OCI-LY7 (cell line): ENCODE data around the gene MTHFR. TPM values are rescaled to one million over a fixed set of nuclear protein-coding genes. Genes with fewer than 3 reads are reported as not detected.

Source experiments
- BruUV-seq: library from RNA; stranded (reverse); fragments of 400-500 nt; replicated peaks from 2 replicates; lab custom pipeline; 2021; lab: Mats Ljungman, UMichigan
- CTCF ChIA-PET: fragments of 300-600 bp; sonication (Branson Sonifier 250); formaldehyde crosslinking; loops from one replicate; lab custom pipeline; 2022; ENCODE audit warnings: antibody characterized with exemption; ENCODE audit not compliant: unreplicated experiment; lab: Charles Lee
- POLR2A ChIA-PET: fragments of 300-600 bp; sonication (Branson Sonifier 250); formaldehyde crosslinking; loops from one replicate; lab custom pipeline; 2022; ENCODE audit warnings: antibody characterized with exemption; lab: Charles Lee
- DNase-seq: peaks from one replicate; pipeline ENCODE4 v3.0.0-alpha.2; 2015; ENCODE audit warnings: low spot score
- H2AFZ ChIP-seq: fragments of 200-600 bp; sonication (generic), shearing (Covaris generic); 2 replicates; pipeline ENCODE4 v1.6.1; 2014; ENCODE audit warnings: mild to moderate bottlenecking, antibody characterized with exemption, low read length, moderate library complexity
- H3K27ac ChIP-seq: fragments of 200-600 bp; sonication (generic); 2 replicates; pipeline ENCODE4 v1.5.1; 2014; ENCODE audit warnings: mixed run types, low read depth, mild to moderate bottlenecking, moderate library complexity, low read length, inconsistent platforms; ENCODE audit not compliant: poor library complexity, severe bottlenecking
- H3K36me3 ChIP-seq: fragments of 200-600 bp; sonication (generic); 2 replicates; pipeline ENCODE4 v1.6.1; 2014; ENCODE audit warnings: mild to moderate bottlenecking, antibody characterized with exemption, low read length, moderate library complexity, mixed read lengths; ENCODE audit not compliant: insufficient read depth
- H3K4me1 ChIP-seq: fragments of 200-600 bp; sonication (generic); 2 replicates; pipeline ENCODE4 v1.5.1; 2014; ENCODE audit warnings: mild to moderate bottlenecking, low read length; ENCODE audit not compliant: insufficient read depth, poor library complexity, severe bottlenecking
- H3K4me2 ChIP-seq: fragments of 200-600 bp; sonication (generic); 2 replicates; pipeline ENCODE4 v1.6.1; 2014; ENCODE audit warnings: mild to moderate bottlenecking, low read length
- H3K4me3 ChIP-seq: fragments of 200-600 bp; sonication (generic); 2 replicates; pipeline ENCODE4 v1.5.1; 2014; ENCODE audit warnings: mild to moderate bottlenecking, low read depth, low read length; ENCODE audit not compliant: poor library complexity, severe bottlenecking
- H3K79me2 ChIP-seq: fragments of 200-600 bp; sonication (generic); 2 replicates; pipeline ENCODE4 v1.6.1; 2016; ENCODE audit warnings: low read depth, mild to moderate bottlenecking, low read length, moderate library complexity, mixed read lengths; ENCODE audit not compliant: insufficient read depth
- H3K9me2 ChIP-seq: fragments of 200-600 bp; sonication (generic); 2 replicates; pipeline ENCODE4 v1.6.1; 2016; ENCODE audit warnings: mild to moderate bottlenecking, low read length, mixed read lengths; ENCODE audit not compliant: insufficient read depth
- H3K9me3 ChIP-seq: fragments of 200-600 bp; sonication (generic); 2 replicates; pipeline ENCODE4 v1.6.1; 2014; ENCODE audit warnings: mild to moderate bottlenecking, mixed run types, low read length, mixed read lengths
- H4K20me1 ChIP-seq: fragments of 200-600 bp; sonication (generic); 2 replicates; pipeline ENCODE4 v1.6.1; 2014; ENCODE audit warnings: mild to moderate bottlenecking, antibody characterized with exemption, low read length, moderate library complexity, mixed read lengths; ENCODE audit not compliant: insufficient read depth
- EZH2phosphoT487 ChIP-seq: fragments of 200-600 bp; sonication (generic); IDR thresholded peaks from 2 replicates; pipeline ENCODE4 v1.6.1; 2018; ENCODE audit warnings: low read depth, borderline replicate concordance, mild to moderate bottlenecking, mixed run types, antibody characterized with exemption, low read length, moderate library complexity, mixed read lengths
- intact Hi-C: fragments of 100-400 bp; cut with micrococcal nuclease; formaldehyde crosslinking; loops from one replicate; pipeline ENCODE4 v1.10.0; 2022; ENCODE audit not compliant: unreplicated experiment
- total RNA-seq, 2 experiments: library from RNA; depleted of rRNA in 1 of 2; stranded (reverse); fragments of >200 nt in 1 of 2; shearing (Covaris generic) in 1 of 2; gene quantifications; 2 replicates each; pipeline ENCODE4 v1.2.3, GENCODE V29; 2014 to 2022
- TF ChIP-seq, protein P1 (sequence below): fragments of 200-600 bp; sonication (generic); conservative IDR thresholded peaks from 2 replicates; pipeline ENCODE4 v1.5.1; 2014; ENCODE audit warnings: mild to moderate bottlenecking, antibody characterized with exemption, low read length, moderate library complexity, mixed read lengths

The MTHFR gene
- total RNA-seq, 2 experiments from 2014 or later = 31.6 to 54.6 TPM

- CTCF ChIA-PET = no interaction called here
These were observed 11.1 kb downstream of the MTHFR start for GRCh38 chr1:11794446-11795237.

GRCh38 chr1:11793819-11794218, 11.9 kb downstream of the MTHFR start:
- Histone ChIP-seq H3K4me3 (no peak overlapping the region), H3K4me2 (no peak overlapping the region), H4K20me1 (no peaks in the 10 kb centered on the region), H3K9me3 (no peaks in the 10 kb centered on the region), H2AFZ (no peak overlapping the region), H3K27ac (no peak overlapping the region), H3K79me2 (no peaks in the 10 kb centered on the region), H3K4me1 (no peaks in the 10 kb centered on the region), H3K9me2 (no peaks in the 10 kb centered on the region), H3K36me3 (peaks cover 56% of the 10 kb centered on the region; the same call in 1 of the 2 replicates)
- BruUV-seq = no TSS peak
- POLR2A ChIA-PET = interaction anchor here (0.5 kb wide), 1 partner anchor 188 kb away, joined by 3 read pairs; no protein-coding TSS in a partner anchor
- CTCF ChIA-PET = no interaction called here
- DNase-seq = no peak
- TF ChIP-seq, protein P1, sequence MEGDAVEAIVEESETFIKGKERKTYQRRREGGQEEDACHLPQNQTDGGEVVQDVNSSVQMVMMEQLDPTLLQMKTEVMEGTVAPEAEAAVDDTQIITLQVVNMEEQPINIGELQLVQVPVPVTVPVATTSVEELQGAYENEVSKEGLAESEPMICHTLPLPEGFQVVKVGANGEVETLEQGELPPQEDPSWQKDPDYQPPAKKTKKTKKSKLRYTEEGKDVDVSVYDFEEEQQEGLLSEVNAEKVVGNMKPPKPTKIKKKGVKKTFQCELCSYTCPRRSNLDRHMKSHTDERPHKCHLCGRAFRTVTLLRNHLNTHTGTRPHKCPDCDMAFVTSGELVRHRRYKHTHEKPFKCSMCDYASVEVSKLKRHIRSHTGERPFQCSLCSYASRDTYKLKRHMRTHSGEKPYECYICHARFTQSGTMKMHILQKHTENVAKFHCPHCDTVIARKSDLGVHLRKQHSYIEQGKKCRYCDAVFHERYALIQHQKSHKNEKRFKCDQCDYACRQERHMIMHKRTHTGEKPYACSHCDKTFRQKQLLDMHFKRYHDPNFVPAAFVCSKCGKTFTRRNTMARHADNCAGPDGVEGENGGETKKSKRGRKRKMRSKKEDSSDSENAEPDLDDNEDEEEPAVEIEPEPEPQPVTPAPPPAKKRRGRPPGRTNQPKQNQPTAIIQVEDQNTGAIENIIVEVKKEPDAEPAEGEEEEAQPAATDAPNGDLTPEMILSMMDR = no peak
- no peak for TF ChIP-seq EZH2phosphoT487
- intact Hi-C loops = no loop called here

More at GRCh38 chr1:11794446-11795237, 11.1 kb downstream of the MTHFR start:
- H3K9me2 ChIP-seq = no peaks in the 10 kb centered on the region
- TF ChIP-seq EZH2phosphoT487 = no peak
- TF ChIP-seq, protein P1 = no peak
- no peaks in the 10 kb centered on the region for H4K20me1 ChIP-seq
- H3K79me2 ChIP-seq = no peaks in the 10 kb centered on the region
- H3K4me1 ChIP-seq = no peaks in the 10 kb centered on the region
- H3K4me3 ChIP-seq = no peak overlapping the region
- H2AFZ ChIP-seq = no peak overlapping the region
- BruUV-seq = no TSS peak
- intact Hi-C loops = no loop called here
- no peaks in the 10 kb centered on the region for H3K9me3 ChIP-seq
- no peak for DNase-seq
- H3K4me2 ChIP-seq = no peak overlapping the region
- H3K27ac ChIP-seq = no peak overlapping the region
- H3K36me3 ChIP-seq = peaks cover 62% of the 10 kb centered on the region; the same call in 1 of the 2 replicates
- POLR2A ChIA-PET = interaction anchor here (0.5 to 0.6 kb wide), 2 partner anchors 18 to 187 kb away, joined by 3 read pairs; no protein-coding TSS in a partner anchor

- no peaks in the 10 kb centered on the region for H4K20me1 ChIP-seq
- H3K4me3 ChIP-seq = no peak overlapping the region
- H3K4me1 ChIP-seq = no peaks in the 10 kb centered on the region
- H3K27ac ChIP-seq = no peak overlapping the region
- peaks cover 43% of the 10 kb centered on the region; the same call in 1 of the 2 replicates for H3K36me3 ChIP-seq
- DNase-seq = no peak
- no peak overlapping the region for H2AFZ ChIP-seq
- BruUV-seq = no TSS peak
- H3K9me3 ChIP-seq = no peaks in the 10 kb centered on the region
- POLR2A ChIA-PET = interaction anchor here (1.2 kb wide), 1 partner anchor 11 kb away, joined by 5 read pairs; no protein-coding TSS in a partner anchor
- no peaks in the 10 kb centered on the region for H3K79me2 ChIP-seq
- intact Hi-C loops = no loop called here
- CTCF ChIA-PET = no interaction called here
- H3K4me2 ChIP-seq = no peak overlapping the region
- TF ChIP-seq, protein P1 = no peak
- TF ChIP-seq EZH2phosphoT487 = no peak
- no peaks in the 10 kb centered on the region for H3K9me2 ChIP-seq
These were observed 13.7 kb downstream of the MTHFR start for GRCh38 chr1:11792106-11792505.
